ENCODE measurements around the gene RRP15. TPM values are rescaled to one million over a fixed set of nuclear protein-coding genes. Genes with fewer than 3 reads are reported as not detected.

Gene RRP15
- total and polyA plus RNA-seq, 8 donors = 13.8 to 31.7 (median 26.7) TPM

DNA sequence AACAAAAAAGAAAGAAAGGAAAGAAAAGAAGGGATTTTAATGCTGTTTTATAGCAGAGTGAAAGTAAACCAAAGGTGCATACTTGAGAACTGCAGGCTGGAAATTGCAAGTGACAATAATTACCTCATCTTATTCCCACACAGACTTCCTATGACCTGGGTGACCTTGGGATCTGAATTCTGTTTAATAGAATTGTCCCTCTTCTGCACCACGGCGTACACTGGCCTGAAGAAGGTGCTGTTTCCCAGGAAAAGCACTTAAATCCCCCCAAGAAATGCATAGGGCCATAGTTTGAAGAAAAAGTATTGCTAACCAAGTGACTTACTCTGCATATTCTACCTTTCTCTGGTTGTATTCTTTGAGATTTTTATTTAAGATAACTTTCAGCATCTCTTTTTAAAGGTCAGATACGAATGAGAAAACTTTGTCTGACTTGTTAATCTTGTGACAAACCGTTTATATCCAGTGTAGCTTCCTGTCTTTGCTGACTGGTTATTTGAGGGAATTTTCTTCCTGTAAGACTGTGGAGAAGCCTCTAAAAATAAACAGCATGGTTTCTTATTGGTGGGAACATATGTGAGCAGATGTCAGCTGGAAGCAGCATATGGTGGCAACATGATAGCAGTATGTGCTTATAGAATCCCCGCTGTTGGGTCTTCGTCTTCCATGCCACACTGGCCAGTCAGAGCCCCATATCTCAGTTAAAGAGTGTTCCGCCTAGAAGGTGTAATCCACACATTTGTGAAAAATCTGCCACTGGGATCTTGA, 76.4 kb downstream of the RRP15 start:
- H3K36me3 ChIP-seq = no peaks in the 10 kb centered on the region
- no peaks in the 10 kb centered on the region for H3K9me3 ChIP-seq
- no peaks in the 10 kb centered on the region for H3K27me3 ChIP-seq
- intact Hi-C loops (cut with DNase I) = no loop called here
- no peak overlapping the region for H3K4me3 ChIP-seq
- ATAC-seq = peak; percentile 47
- TF ChIP-seq, protein P1, sequence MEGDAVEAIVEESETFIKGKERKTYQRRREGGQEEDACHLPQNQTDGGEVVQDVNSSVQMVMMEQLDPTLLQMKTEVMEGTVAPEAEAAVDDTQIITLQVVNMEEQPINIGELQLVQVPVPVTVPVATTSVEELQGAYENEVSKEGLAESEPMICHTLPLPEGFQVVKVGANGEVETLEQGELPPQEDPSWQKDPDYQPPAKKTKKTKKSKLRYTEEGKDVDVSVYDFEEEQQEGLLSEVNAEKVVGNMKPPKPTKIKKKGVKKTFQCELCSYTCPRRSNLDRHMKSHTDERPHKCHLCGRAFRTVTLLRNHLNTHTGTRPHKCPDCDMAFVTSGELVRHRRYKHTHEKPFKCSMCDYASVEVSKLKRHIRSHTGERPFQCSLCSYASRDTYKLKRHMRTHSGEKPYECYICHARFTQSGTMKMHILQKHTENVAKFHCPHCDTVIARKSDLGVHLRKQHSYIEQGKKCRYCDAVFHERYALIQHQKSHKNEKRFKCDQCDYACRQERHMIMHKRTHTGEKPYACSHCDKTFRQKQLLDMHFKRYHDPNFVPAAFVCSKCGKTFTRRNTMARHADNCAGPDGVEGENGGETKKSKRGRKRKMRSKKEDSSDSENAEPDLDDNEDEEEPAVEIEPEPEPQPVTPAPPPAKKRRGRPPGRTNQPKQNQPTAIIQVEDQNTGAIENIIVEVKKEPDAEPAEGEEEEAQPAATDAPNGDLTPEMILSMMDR (IDR thresholded peaks at IDR 0.05) = peak in 1 of 2 donors; percentile 29
- H3K4me1 ChIP-seq = peaks cover 6 to 24% of the 10 kb centered on the region in 2 donors
- DNase-seq = peak in 1 of 4 donors; percentile 56
- no peak overlapping the region for H3K27ac ChIP-seq

- Histone ChIP-seq H3K4me3 (no peak overlapping the region), H3K4me1 (peaks cover 6 to 21% of the 10 kb centered on the region in 2 donors), H3K27me3 (no peaks in the 10 kb centered on the region), H3K9me3 (no peaks in the 10 kb centered on the region), H3K27ac (no peak overlapping the region), H3K36me3 (no peaks in the 10 kb centered on the region)
- intact Hi-C loops (cut with DNase I) = no loop called here
- DNase-seq (no peak), ATAC-seq (no peak)
- TF ChIP-seq, protein P1 (IDR thresholded peaks at IDR 0.05) = no peak
These were observed 77.5 kb downstream of the RRP15 start for GRCh38 chr1:218362418-218363076.

GRCh38 chr1:218363141-218363540, 78.0 kb downstream of the RRP15 start:
- intact Hi-C loops (cut with DNase I) = no loop called here
- no peak overlapping the region for H3K4me3 ChIP-seq
- H3K4me1 ChIP-seq = peaks cover 6 to 21% of the 10 kb centered on the region in 2 donors
- H3K9me3 ChIP-seq = no peaks in the 10 kb centered on the region
- no peaks in the 10 kb centered on the region for H3K27me3 ChIP-seq
- ATAC-seq (no peak), DNase-seq (no peak)
- no peak overlapping the region for H3K27ac ChIP-seq
- no peaks in the 10 kb centered on the region for H3K36me3 ChIP-seq
- TF ChIP-seq, protein P1 (IDR thresholded peaks at IDR 0.05) = no peak

DNA sequence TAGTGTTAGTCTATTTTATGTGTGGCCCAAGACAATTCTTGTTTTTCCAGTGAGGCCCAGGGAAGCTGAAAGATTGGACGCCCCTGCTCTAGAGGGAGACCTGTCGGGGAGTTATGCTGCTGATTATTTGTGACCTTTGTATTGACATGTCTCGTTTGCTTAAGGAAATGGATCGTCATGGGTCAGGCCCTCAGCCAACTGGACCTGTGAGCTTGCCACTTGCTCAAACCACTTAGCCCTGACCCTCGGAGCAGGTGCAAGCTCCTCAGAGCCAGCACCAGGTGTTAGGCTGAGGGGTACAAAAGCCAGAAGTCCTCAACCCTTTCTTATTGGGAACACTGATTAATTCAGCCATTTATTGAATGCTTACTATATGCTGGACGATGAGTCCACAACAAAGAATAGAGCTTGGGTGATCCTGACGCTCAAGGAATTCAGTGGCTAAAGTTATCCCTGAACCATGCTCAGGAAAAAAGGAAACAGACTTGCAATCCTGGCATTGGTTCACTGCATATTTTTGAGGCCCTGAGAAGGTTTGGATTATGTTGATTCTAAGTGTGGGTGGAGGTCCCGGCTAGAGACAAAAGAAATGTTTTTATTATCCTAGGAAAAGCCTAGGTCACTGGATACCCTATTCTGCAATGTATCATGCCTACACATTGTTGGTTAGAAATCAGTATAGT, 79.1 kb downstream of the RRP15 start:
- Histone ChIP-seq H3K27me3 (no peaks in the 10 kb centered on the region), H3K4me3 (no peak overlapping the region), H3K4me1 (peaks cover 6 to 21% of the 10 kb centered on the region in 2 donors), H3K27ac (peak overlapping the region; percentile 7 to 13), H3K36me3 (no peaks in the 10 kb centered on the region), H3K9me3 (no peaks in the 10 kb centered on the region)
- TF ChIP-seq, protein P1 (IDR thresholded peaks at IDR 0.05) = no peak
- DNase-seq (no peak), ATAC-seq (peak; percentile 35)
- intact Hi-C loops (cut with DNase I) = no loop called here
